ENCODE measurements around the gene GUCA1A. TPM values are rescaled to one million over a fixed set of nuclear protein-coding genes. Genes with fewer than 3 reads are reported as not detected.
"Not testable (repeated sequence)": the region's sequence is repeated elsewhere in the genome, so short reads cannot be mapped to it uniquely, and the experiment has no call there.

GUCA1A gene
- total RNA-seq, 2 experiments from 2014 or later: not detected

DNA sequence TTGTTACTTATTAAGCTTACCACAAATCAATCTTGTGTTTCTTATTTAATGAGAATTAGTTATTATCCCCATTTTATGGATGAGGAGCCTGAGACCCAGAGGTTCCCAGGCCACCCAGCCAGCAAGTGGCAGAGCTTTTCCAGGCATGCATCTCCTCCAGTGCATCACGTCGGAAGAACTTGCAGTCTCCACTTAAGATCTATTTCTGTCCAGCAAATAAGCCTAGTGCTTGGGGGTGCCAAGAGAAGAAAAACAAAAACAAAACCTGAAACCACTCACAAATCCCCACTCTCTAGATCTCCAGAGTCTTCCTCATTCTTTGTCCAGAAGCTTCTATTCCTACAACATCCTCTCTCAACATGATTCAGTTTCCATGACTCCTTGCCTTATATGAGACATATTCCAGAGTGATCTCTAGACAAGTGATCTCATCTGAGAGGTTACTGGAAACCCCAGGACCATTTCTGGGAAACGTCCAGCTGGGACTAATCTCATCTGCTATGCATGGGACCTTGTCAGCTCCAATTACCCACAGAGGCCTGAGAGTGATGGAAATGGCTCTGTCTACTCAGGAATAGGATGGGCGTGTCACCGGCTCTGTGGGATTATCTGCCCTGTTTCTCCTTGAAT lies 17.5 kb downstream of the GUCA1A start:
- H3K27ac ChIP-seq (ENCODE audit: low read depth, low read length, poor library complexity, severe bottlenecking): no peak overlapping the region
- no peaks in the 10 kb centered on the region for H4K20me1 ChIP-seq (ENCODE audit: insufficient read depth, low read length)
- H3K4me1 ChIP-seq (ENCODE audit: insufficient read depth, low read length, poor library complexity, severe bottlenecking): no peaks in the 10 kb centered on the region
- POLR2A ChIA-PET: interaction anchor here (0.6 to 1.3 kb wide), 4 partner anchors 15 to 260 kb away, joined by 3 to 5 read pairs (median 4); no protein-coding TSS in a partner anchor
- no peak overlapping the region for H3K4me2 ChIP-seq (ENCODE audit: low read length)
- no peaks in the 10 kb centered on the region for H3K9me3 ChIP-seq (ENCODE audit: low read length)
- H3K79me2 ChIP-seq (ENCODE audit: insufficient read depth, low read depth, low read length): no peaks in the 10 kb centered on the region
- no peaks in the 10 kb centered on the region for H3K9me2 ChIP-seq (ENCODE audit: insufficient read depth, low read length)
- intact Hi-C loops (cut with micrococcal nuclease; ENCODE audit: unreplicated experiment): no loop called here
- no peak overlapping the region for H2AFZ ChIP-seq (ENCODE audit: low read length)
- CTCF ChIA-PET (ENCODE audit: unreplicated experiment): no interaction called here
- TF ChIP-seq, protein P1, sequence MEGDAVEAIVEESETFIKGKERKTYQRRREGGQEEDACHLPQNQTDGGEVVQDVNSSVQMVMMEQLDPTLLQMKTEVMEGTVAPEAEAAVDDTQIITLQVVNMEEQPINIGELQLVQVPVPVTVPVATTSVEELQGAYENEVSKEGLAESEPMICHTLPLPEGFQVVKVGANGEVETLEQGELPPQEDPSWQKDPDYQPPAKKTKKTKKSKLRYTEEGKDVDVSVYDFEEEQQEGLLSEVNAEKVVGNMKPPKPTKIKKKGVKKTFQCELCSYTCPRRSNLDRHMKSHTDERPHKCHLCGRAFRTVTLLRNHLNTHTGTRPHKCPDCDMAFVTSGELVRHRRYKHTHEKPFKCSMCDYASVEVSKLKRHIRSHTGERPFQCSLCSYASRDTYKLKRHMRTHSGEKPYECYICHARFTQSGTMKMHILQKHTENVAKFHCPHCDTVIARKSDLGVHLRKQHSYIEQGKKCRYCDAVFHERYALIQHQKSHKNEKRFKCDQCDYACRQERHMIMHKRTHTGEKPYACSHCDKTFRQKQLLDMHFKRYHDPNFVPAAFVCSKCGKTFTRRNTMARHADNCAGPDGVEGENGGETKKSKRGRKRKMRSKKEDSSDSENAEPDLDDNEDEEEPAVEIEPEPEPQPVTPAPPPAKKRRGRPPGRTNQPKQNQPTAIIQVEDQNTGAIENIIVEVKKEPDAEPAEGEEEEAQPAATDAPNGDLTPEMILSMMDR (conservative IDR thresholded peaks at IDR 0.05; ENCODE audit: low read length): no peak
- TF ChIP-seq EZH2phosphoT487 (IDR thresholded peaks at IDR 0.05; ENCODE audit: borderline replicate concordance, low read depth, low read length): no peak
- no peak overlapping the region for H3K4me3 ChIP-seq (ENCODE audit: low read depth, low read length, poor library complexity, severe bottlenecking)
- no peak for DNase-seq (ENCODE audit: low spot score)
- H3K36me3 ChIP-seq (ENCODE audit: insufficient read depth, low read length): no peaks in the 10 kb centered on the region
- BruUV-seq (replicated peaks): no TSS peak

DNA sequence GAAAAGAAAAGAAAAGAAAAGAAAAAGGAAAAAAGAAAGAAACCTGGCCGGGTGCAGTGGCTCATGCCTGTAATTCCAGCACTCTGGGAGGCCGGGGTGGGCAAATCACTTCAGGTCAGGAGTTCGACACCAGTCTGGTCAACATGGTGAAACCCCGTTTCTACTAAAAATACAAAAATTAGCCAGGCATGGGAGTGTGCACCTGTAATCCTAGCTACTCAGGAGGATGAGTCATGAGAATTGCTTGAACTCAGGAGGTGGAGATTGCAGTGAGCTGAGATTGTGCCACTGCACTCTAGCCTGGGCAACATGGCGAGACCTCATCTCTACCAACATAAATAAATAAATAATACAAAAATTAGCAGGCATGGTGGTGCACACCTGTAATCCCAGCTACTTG lies 19.2 kb downstream of the GUCA1A start:
- H3K4me1 ChIP-seq (ENCODE audit: insufficient read depth, low read length, poor library complexity, severe bottlenecking); CTCF ChIA-PET (ENCODE audit: unreplicated experiment); H4K20me1 ChIP-seq (ENCODE audit: insufficient read depth, low read length); H3K79me2 ChIP-seq (ENCODE audit: insufficient read depth, low read depth, low read length); DNase-seq (ENCODE audit: low spot score); BruUV-seq (replicated peaks); H3K9me3 ChIP-seq (ENCODE audit: low read length); H3K4me3 ChIP-seq (ENCODE audit: low read depth, low read length, poor library complexity, severe bottlenecking); intact Hi-C loops (cut with micrococcal nuclease; ENCODE audit: unreplicated experiment); H2AFZ ChIP-seq (ENCODE audit: low read length); H3K4me2 ChIP-seq (ENCODE audit: low read length); H3K27ac ChIP-seq (ENCODE audit: low read depth, low read length, poor library complexity, severe bottlenecking); H3K9me2 ChIP-seq (ENCODE audit: insufficient read depth, low read length); H3K36me3 ChIP-seq (ENCODE audit: insufficient read depth, low read length): not testable (repeated sequence)
- POLR2A ChIA-PET: interaction anchor here (0.6 kb wide), 2 partner anchors 73 to 489 kb away, joined by 3 to 4 read pairs; no protein-coding TSS in a partner anchor

DNA sequence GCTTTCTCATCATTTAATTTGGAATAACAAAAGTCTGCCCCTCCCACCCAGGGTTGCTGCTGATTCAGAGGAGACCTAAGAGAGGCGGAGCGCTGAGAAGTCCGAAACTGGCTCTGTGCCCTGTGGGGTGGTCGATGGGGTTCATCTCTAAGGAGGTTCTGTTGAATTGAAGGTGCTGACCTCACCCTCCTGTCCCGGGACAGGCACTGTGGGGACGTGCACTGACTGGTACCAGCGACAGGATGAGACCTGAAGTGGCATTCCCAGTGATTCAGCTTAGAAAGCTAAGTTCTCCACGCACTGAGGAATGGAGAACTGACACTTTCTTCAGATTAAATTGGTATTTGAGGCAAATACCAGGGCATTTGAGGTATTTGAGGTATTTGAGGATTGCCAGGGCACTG lies 20.3 kb downstream of the GUCA1A start:
- no peak overlapping the region for H3K4me2 ChIP-seq (ENCODE audit: low read length)
- H2AFZ ChIP-seq (ENCODE audit: low read length): no peak overlapping the region

More for the DNA sequence above, 20.3 kb downstream of the GUCA1A start:
- DNase-seq (ENCODE audit: low spot score): no peak
- Histone ChIP-seq H3K27ac (ENCODE audit: low read depth, low read length, poor library complexity, severe bottlenecking) (no peak overlapping the region), H3K9me2 (ENCODE audit: insufficient read depth, low read length) (no peaks in the 10 kb centered on the region), H3K9me3 (ENCODE audit: low read length) (no peaks in the 10 kb centered on the region), H3K4me1 (ENCODE audit: insufficient read depth, low read length, poor library complexity, severe bottlenecking) (no peaks in the 10 kb centered on the region), H3K4me3 (ENCODE audit: low read depth, low read length, poor library complexity, severe bottlenecking) (no peak overlapping the region), H3K36me3 (ENCODE audit: insufficient read depth, low read length) (no peaks in the 10 kb centered on the region), H3K79me2 (ENCODE audit: insufficient read depth, low read depth, low read length) (no peaks in the 10 kb centered on the region), H4K20me1 (ENCODE audit: insufficient read depth, low read length) (no peaks in the 10 kb centered on the region)
- CTCF ChIA-PET (ENCODE audit: unreplicated experiment): no interaction called here
- TF ChIP-seq, protein P1 (conservative IDR thresholded peaks at IDR 0.05; ENCODE audit: low read length): no peak
- POLR2A ChIA-PET: interaction anchor here (0.5 to 0.6 kb wide), 2 partner anchors 19 to 42 kb away, joined by 3 to 4 read pairs; no protein-coding TSS in a partner anchor
- intact Hi-C loops (cut with micrococcal nuclease; ENCODE audit: unreplicated experiment): no loop called here
- no TSS peak for BruUV-seq (replicated peaks)
